DMS114 treated with DMSO at 0.1 percent for 48 hours (cell line): Measurements from ENCODE around the gene NR5A2.
"Not testable (repeated sequence)": the region's sequence is repeated elsewhere in the genome, so short reads cannot be mapped to it uniquely, and the experiment has no call there.

Experiments used
- DNase-seq: peaks from one replicate; lab custom pipeline; 2025; ENCODE audit not compliant: unreplicated experiment; lab: John Stamatoyannopoulos, UW

The NR5A2 gene

GRCh38 chr1:200162258-200162657 is 134.7 kb downstream of the NR5A2 start:
- no peak for DNase-seq

- no peak for DNase-seq
Observed at GRCh38 chr1:200162877-200163276, 135.4 kb downstream of the NR5A2 start.

- no peak for DNase-seq
Observed at GRCh38 chr1:200163911-200164310, 136.4 kb downstream of the NR5A2 start.

GRCh38 chr1:200165493-200166220 is 138.1 kb downstream of the NR5A2 start:
- DNase-seq, result no peak

- no peak for DNase-seq
Observed at GRCh38 chr1:200166411-200166810, 138.9 kb downstream of the NR5A2 start.

- DNase-seq, result no peak
Observed at GRCh38 chr1:200168926-200169325, 141.4 kb downstream of the NR5A2 start.

- DNase-seq, result no peak
Observed at GRCh38 chr1:200172311-200172710, 144.8 kb downstream of the NR5A2 start.

- no peak for DNase-seq
Observed at GRCh38 chr1:200173097-200173618, 145.6 kb downstream of the NR5A2 start.

GRCh38 chr1:200174525-200175295 is 147.2 kb downstream of the NR5A2 start:
- no peak for DNase-seq

GRCh38 chr1:200176181-200176580 is 148.7 kb downstream of the NR5A2 start:
- no peak for DNase-seq

- no peak for DNase-seq
Observed at GRCh38 chr1:200176798-200177197, 149.3 kb downstream of the NR5A2 start.

- DNase-seq, result no peak
Observed at GRCh38 chr1:200178340-200178739, 150.8 kb downstream of the NR5A2 start.

GRCh38 chr1:200179126-200179780 is 151.7 kb downstream of the NR5A2 start:
- no peak for DNase-seq

- DNase-seq, result no peak
Observed at GRCh38 chr1:200179781-200180160, 152.3 kb downstream of the NR5A2 start.

- no peak for DNase-seq
Observed at GRCh38 chr1:200180821-200181220, 153.3 kb downstream of the NR5A2 start.

GRCh38 chr1:200181861-200182260 is 154.4 kb downstream of the NR5A2 start:
- no peak for DNase-seq

- DNase-seq, result no peak
Observed at GRCh38 chr1:200182701-200183100, 155.2 kb downstream of the NR5A2 start.

- DNase-seq, result no peak
Observed at GRCh38 chr1:200183637-200184036, 156.1 kb downstream of the NR5A2 start.

GRCh38 chr1:200184196-200184595 is 156.7 kb downstream of the NR5A2 start:
- DNase-seq, result no peak

GRCh38 chr1:200185191-200185590 is 157.7 kb downstream of the NR5A2 start:
- not testable (repeated sequence) for DNase-seq

- not testable (repeated sequence) for DNase-seq
Observed at GRCh38 chr1:200187332-200187731, 159.8 kb downstream of the NR5A2 start.

- DNase-seq, result no peak
Observed at GRCh38 chr1:200191993-200192392, 164.5 kb downstream of the NR5A2 start.
